ENCODE data around the gene SLC25A14. TPM values are rescaled to one million over a fixed set of nuclear protein-coding genes. Genes with fewer than 3 reads are reported as not detected.

The SLC25A14 gene, protein sequence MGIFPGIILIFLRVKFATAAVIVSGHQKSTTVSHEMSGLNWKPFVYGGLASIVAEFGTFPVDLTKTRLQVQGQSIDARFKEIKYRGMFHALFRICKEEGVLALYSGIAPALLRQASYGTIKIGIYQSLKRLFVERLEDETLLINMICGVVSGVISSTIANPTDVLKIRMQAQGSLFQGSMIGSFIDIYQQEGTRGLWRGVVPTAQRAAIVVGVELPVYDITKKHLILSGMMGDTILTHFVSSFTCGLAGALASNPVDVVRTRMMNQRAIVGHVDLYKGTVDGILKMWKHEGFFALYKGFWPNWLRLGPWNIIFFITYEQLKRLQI
- total RNA-seq (9.5 and 11.9 TPM in 2 replicates), polyA plus RNA-seq (18.3 and 34.8 TPM in 2 replicates)

- H3K4me1 ChIP-seq (ENCODE audit: low read depth) = peaks cover 8% of the 10 kb centered on the region
- H3K27me3 ChIP-seq = no peaks in the 10 kb centered on the region
- DNase-seq (ENCODE audit: low read depth in 1 of 2, low spot score in 1 of 2) = peak; percentile 82
- no peaks in the 10 kb centered on the region for H3K36me3 ChIP-seq
- TF ChIP-seq CTCF (IDR thresholded peaks at IDR 0.05; ENCODE audit: low read depth, low read length) = no peak
- no peaks in the 10 kb centered on the region for H3K9me3 ChIP-seq (ENCODE audit: low read depth)
- peak within 1 kb of the TSS; percentile 48 for H3K4me3 ChIP-seq
- peak within 1 kb of the TSS; percentile 22 for H3K27ac ChIP-seq
These were observed at the start of gene SLC25A14 for GRCh38 chrX:130339408-130340222. Gene SLC25A14, plus strand, starts transcription at chrX:130339919. Its CDS starts 360 bp downstream, at chrX:130340279.

DNA sequence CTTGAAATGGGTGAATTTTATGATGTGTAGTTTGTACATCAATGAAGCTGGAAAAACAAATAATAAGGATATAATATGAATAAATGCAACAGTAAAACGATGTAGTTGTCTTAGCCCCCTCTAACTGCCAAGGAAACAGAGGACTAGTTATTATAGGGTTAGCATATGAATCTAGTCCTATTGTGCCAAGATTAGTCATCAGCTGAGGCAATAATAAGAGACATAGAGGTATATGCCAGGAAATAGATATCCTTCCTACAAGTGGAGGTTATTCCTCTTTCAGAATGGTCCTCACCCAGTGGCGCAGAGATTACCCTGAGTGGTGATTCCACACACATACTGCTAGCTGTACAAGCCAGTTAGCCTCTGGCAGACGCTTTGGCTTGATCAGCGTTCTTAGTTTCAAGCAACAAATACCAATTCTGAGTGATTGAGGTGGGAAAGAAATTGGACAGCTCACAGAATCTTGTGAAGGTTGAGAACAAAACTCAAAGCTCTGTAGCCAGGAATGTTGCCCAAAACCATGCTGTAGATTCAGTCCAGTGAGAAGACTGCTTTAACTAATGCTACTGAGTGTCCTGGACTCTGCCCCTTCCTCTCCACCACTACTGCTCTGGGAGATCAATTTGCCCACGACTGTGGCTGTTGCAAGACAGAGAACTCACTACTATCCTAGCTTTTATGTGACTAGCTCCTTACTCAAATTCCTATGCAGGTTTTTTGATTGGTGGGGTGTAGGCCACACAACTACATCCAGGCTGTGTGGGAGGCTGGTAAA lies 44.0 kb upstream of the SLC25A14 start:
- no peak overlapping the region for H3K4me3 ChIP-seq
- no peaks in the 10 kb centered on the region for H3K27me3 ChIP-seq
- no peaks in the 10 kb centered on the region for H3K4me1 ChIP-seq (ENCODE audit: low read depth)
- DNase-seq (ENCODE audit: low read depth in 1 of 2, low spot score in 1 of 2) = peak in 1 of 2 donors; percentile 2
- H3K27ac ChIP-seq = no peak overlapping the region
- no peak for TF ChIP-seq CTCF (IDR thresholded peaks at IDR 0.05; ENCODE audit: low read depth, low read length)
- no peaks in the 10 kb centered on the region for H3K36me3 ChIP-seq
- H3K9me3 ChIP-seq (ENCODE audit: low read depth) = no peaks in the 10 kb centered on the region

DNA sequence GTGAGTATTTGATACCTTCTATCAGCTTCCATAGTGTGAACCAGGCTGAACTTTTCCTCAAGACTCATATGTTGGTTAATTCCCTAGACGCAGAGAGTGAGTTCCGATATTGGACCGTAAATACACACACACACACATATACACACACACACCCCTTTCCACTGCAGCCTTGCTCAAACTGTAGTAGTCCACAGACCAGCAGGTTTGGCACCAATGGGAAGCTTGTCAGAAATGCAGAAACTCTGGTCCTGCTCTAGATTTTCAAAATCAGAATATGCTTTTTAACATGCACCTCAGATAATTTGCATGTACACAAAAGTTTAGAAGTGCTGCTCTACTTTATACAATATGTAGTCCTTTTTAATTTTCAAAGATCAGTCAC lies 43.4 kb upstream of the SLC25A14 start:
- no peak for TF ChIP-seq CTCF (IDR thresholded peaks at IDR 0.05; ENCODE audit: low read depth, low read length)
- Histone ChIP-seq H3K9me3 (ENCODE audit: low read depth) (no peaks in the 10 kb centered on the region), H3K36me3 (no peaks in the 10 kb centered on the region), H3K4me3 (no peak overlapping the region), H3K4me1 (ENCODE audit: low read depth) (no peaks in the 10 kb centered on the region), H3K27ac (no peak overlapping the region), H3K27me3 (no peaks in the 10 kb centered on the region)
- DNase-seq (ENCODE audit: low read depth in 1 of 2, low spot score in 1 of 2) = no peak

- no peak overlapping the region for H3K4me3 ChIP-seq
- H3K9me3 ChIP-seq (ENCODE audit: low read depth) = no peaks in the 10 kb centered on the region
- no peak for TF ChIP-seq CTCF (IDR thresholded peaks at IDR 0.05; ENCODE audit: low read depth, low read length)
- H3K36me3 ChIP-seq = no peaks in the 10 kb centered on the region
- DNase-seq (ENCODE audit: low read depth in 1 of 2, low spot score in 1 of 2) = peak in 1 of 2 donors; percentile 6
- H3K27me3 ChIP-seq = no peaks in the 10 kb centered on the region
- no peaks in the 10 kb centered on the region for H3K4me1 ChIP-seq (ENCODE audit: low read depth)
- no peak overlapping the region for H3K27ac ChIP-seq
These were observed 43.0 kb upstream of the SLC25A14 start for GRCh38 chrX:130296743-130297142.

- Histone ChIP-seq H3K4me3 (no peak overlapping the region), H3K4me1 (ENCODE audit: low read depth) (no peaks in the 10 kb centered on the region), H3K9me3 (ENCODE audit: low read depth) (no peaks in the 10 kb centered on the region), H3K27me3 (no peaks in the 10 kb centered on the region), H3K36me3 (no peaks in the 10 kb centered on the region), H3K27ac (no peak overlapping the region)
- peak in 1 of 2 donors; percentile 1 for DNase-seq (ENCODE audit: low read depth in 1 of 2, low spot score in 1 of 2)
- no peak for TF ChIP-seq CTCF (IDR thresholded peaks at IDR 0.05; ENCODE audit: low read depth, low read length)
These were observed 40.3 kb upstream of the SLC25A14 start for GRCh38 chrX:130299279-130300009.

Data from cardiac muscle cell (in vitro differentiated cells and primary cell).